ENCODE data around the gene RECK. TPM values are rescaled to one million over a fixed set of nuclear protein-coding genes. Genes with fewer than 3 reads are reported as not detected.

RECK gene
- total RNA-seq, 1 experiment from 2014 or later = 13.2 TPM

GRCh38 chr9:36138901-36139300 is 102.2 kb downstream of the RECK start:
- Histone ChIP-seq H3K27me3 (ENCODE audit: control insufficient read depth, insufficient read depth, low read length) (peaks cover 11% of the 10 kb centered on the region), H3K9me3 (ENCODE audit: control insufficient read depth, insufficient read depth, low read depth, low read length) (no peaks in the 10 kb centered on the region), H3K36me3 (ENCODE audit: control insufficient read depth, insufficient read depth, low read length) (no peaks in the 10 kb centered on the region), H3K4me1 (ENCODE audit: control insufficient read depth, insufficient read depth, low read length) (peaks cover 10% of the 10 kb centered on the region), H3K4me3 (ENCODE audit: low read depth in 2 of 2, low read length in 2 of 2) (no peak overlapping the region), H3K27ac (ENCODE audit: low read length) (no peak overlapping the region)
- DNase-seq (ENCODE audit: low read depth, low spot score) (no peak), ATAC-seq (no peak)
- POLR2A ChIA-PET = interaction anchor here (0.5 to 1.3 kb wide), 2 partner anchors 52 to 171 kb away, joined by 3 read pairs; partner anchors contain the start of gene CLTA
- intact Hi-C loops (cut with micrococcal nuclease; ENCODE audit: unreplicated experiment) = no loop called here
- CTCF ChIA-PET = interaction anchor here (0.6 to 1.4 kb wide), 2 partner anchors 11 to 37 kb away, joined by 3 to 5 read pairs; no protein-coding TSS in a partner anchor
- no TSS peak for BruUV-seq (replicated peaks)
- no peak for TF ChIP-seq REST (IDR thresholded peaks at IDR 0.05; ENCODE audit: insufficient read depth in 1 of 2, low read depth in 2 of 2, low read length in 1 of 2)
- TF ChIP-seq CTCF (IDR thresholded peaks at IDR 0.05) = no peak
- TF ChIP-seq TCF7L2 (IDR thresholded peaks at IDR 0.05; ENCODE audit: low read depth, low read length) = no peak
- TF ChIP-seq POLR2AphosphoS5 (IDR thresholded peaks at IDR 0.05; ENCODE audit: low read depth, low read length) = no peak
- TF ChIP-seq SIN3A (IDR thresholded peaks at IDR 0.05; ENCODE audit: borderline replicate concordance, insufficient read depth, low read depth, low read length) = no peak
- in situ Hi-C loops (cut with HindIII; ENCODE audit: low pct_unique_long_range_greater_than_20kb, low sequenced_read_pairs) = no loop called here

GRCh38 chr9:36140086-36141084 is 103.7 kb downstream of the RECK start:
- no TSS peak for BruUV-seq (replicated peaks)
- no peak overlapping the region for H3K27ac ChIP-seq (ENCODE audit: low read length)
- peaks cover 10% of the 10 kb centered on the region for H3K27me3 ChIP-seq (ENCODE audit: control insufficient read depth, insufficient read depth, low read length)
- intact Hi-C loops (cut with micrococcal nuclease; ENCODE audit: unreplicated experiment) = no loop called here
- TF ChIP-seq CTCF (IDR thresholded peaks at IDR 0.05) (no peak), POLR2AphosphoS5 (IDR thresholded peaks at IDR 0.05; ENCODE audit: low read depth, low read length) (no peak), TCF7L2 (IDR thresholded peaks at IDR 0.05; ENCODE audit: low read depth, low read length) (no peak), REST (IDR thresholded peaks at IDR 0.05; ENCODE audit: insufficient read depth in 1 of 2, low read depth in 2 of 2, low read length in 1 of 2) (no peak), SIN3A (IDR thresholded peaks at IDR 0.05; ENCODE audit: borderline replicate concordance, insufficient read depth, low read depth, low read length) (no peak)
- H3K4me3 ChIP-seq (ENCODE audit: low read depth in 2 of 2, low read length in 2 of 2) = no peak overlapping the region
- H3K4me1 ChIP-seq (ENCODE audit: control insufficient read depth, insufficient read depth, low read length) = peaks cover 10% of the 10 kb centered on the region
- in situ Hi-C loops (cut with HindIII; ENCODE audit: low pct_unique_long_range_greater_than_20kb, low sequenced_read_pairs) = no loop called here
- DNase-seq (ENCODE audit: low read depth, low spot score) (no peak), ATAC-seq (no peak)
- ChIA-PET POLR2A (interaction anchor here (0.6 to 1.3 kb wide), 2 partner anchors 42 to 50 kb away, joined by 3 to 4 read pairs; partner anchors contain the start of gene CLTA), CTCF (no interaction called here)
- no peaks in the 10 kb centered on the region for H3K9me3 ChIP-seq (ENCODE audit: control insufficient read depth, insufficient read depth, low read depth, low read length)
- no peaks in the 10 kb centered on the region for H3K36me3 ChIP-seq (ENCODE audit: control insufficient read depth, insufficient read depth, low read length)
